Measurements from ENCODE around the gene SSBP3.

Gene SSBP3

DNA sequence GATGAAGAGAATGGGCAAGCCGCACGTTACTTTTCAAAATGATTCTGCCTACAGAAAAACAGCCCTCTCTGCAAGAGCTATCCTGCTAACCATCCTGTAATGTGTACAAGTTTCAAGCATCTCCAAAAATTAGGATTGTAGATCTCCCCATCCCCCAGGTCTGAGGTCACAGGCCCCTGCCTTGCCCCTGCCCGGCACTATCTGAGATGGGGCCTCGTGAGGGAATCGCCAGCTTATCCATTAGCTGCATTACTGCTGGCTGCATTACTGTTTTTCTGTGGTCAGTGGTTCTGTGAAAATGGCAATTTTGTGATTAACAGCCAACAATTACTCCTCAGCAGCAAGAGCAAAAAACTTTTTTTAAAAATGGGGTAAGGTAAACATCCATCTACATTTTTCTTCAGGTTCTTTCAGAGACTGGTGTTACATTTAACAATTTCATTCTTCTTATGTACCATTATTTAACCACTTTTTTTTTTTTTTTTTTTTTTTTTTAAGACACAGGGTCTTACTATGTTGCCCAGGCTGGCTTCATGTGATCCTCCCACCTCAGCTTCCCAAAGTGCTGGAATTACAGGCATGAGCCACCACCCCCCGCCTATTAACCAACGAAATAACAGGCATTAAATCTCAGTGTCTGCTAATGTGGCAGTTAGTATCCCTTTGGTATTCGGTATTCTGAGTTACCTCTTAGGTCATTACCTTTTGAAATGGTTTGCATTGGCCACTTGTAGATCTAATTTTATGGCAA is 122.4 kb downstream of the SSBP3 start:
- DNase-seq (ENCODE audit: low spot score), result no peak

GRCh38 chr1:54282101-54282847 is 123.9 kb downstream of the SSBP3 start:
- no peak for DNase-seq (ENCODE audit: low spot score)

GRCh38 chr1:54280651-54281050 is 125.5 kb downstream of the SSBP3 start:
- DNase-seq (ENCODE audit: low spot score), result no peak

DNA sequence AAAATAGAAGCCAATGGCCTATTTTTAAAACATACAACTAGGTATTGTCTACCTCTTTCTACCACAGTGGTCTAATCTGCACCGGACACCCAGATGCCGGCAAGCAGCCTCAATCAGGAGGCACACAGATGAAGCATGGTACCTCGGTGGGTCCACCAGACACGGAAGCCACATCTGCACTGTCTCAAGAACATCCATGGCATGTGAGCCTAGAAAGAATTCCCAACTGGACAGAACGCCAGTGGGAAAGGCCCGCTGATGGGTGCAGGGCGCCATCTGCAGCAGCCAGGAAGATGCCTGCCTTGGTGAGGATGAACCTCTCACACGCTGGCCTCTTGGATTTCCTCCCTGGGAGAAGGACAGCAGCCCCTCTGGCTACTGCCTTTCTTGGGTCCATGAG is 126.7 kb downstream of the SSBP3 start:
- no peak for DNase-seq (ENCODE audit: low spot score)

DNA sequence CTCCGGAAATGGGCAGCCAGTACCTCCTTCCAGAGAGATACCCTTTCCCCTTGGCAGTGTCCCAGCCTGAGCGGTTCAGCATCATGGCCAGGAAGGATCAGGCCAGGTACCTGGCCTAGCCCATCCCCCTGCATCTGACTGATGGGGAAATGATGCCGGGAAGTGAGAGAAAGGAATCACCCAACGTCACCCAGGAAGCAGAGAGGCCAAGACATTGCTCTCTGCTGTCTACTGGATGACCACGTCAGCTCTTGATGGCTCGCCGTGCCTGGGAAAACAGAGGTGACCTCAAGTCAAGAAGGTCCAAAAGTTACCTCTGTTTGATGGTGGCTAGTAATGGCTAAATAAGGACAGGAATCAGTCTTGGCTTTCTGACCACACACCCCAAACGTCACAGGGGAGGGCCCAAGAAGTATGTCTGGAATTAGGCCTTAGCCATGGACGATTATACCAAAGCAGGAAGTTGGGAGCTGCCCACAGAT is 127.2 kb downstream of the SSBP3 start:
- no peak for DNase-seq (ENCODE audit: low spot score)

DNA sequence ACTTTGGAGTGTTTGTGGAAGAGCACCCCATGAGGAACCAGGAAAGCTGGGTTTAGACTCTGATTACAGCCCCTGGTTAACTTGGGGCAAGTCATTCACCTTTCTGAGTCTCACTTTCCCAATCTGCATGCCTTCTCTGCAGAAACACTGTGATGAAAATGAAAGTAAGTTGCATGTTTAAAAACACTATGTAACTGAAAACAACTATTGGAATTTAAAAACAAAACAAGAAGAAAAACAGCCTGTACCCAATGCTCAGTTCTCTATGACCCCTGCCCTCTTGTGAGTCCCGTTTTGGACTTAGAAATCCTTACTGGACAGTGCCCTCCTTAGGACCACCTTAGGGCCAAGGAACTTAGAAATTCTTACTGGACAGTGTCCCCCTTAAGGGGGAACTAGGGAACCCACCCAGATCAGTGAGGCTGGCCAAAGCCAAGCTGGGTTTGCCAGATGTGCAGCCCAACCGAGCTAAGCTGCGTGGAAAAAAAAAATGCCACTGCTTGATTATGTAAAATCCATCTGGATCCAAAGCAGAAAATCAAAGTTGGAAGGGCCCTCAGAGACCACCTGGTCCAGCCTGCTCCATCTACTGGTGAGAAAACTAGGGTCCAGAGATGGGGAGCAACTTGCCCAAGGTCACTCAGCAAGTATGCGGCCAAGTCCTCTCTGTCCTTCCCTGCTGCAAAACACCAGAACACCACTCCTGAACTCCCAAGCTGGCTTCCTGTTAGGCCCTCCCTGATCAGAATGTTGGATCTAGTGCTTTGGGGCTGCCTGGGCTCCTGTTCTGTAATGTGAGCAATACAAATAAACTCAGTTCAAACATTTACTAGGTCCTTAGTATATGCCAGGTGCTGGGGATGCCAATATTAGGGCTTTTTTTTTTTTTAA is 128.5 kb downstream of the SSBP3 start:
- no peak for DNase-seq (ENCODE audit: low spot score)

GRCh38 chr1:54276617-54277450 is 129.4 kb downstream of the SSBP3 start:
- no peak for DNase-seq (ENCODE audit: low spot score)

- DNase-seq (ENCODE audit: low spot score), result no peak
These were observed 130.8 kb downstream of the SSBP3 start for GRCh38 chr1:54275349-54275748.

GRCh38 chr1:54274881-54275280 is 131.3 kb downstream of the SSBP3 start:
- DNase-seq (ENCODE audit: low spot score), result no peak

DNA sequence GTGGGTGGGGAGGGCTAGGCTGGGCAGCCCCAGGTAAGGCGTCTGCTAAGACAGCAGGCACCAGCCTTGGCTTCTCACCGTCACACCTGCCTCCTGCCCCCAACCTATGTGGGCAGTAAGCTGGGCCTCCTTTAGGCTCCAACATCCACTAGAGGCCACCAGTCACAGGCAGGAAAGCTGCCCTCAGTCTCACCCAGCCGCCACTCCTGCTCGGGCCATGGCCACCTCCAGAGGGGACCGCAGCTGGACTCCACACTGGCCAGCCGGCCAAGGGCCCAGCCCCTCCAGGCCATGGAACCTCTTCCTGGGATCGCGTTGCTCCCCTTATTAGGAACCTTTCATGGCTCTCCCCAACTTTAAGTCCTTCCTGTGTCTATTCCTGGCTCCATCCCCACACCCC is 131.7 kb downstream of the SSBP3 start:
- no peak for DNase-seq (ENCODE audit: low spot score)

- DNase-seq (ENCODE audit: low spot score), result no peak
These were observed 132.4 kb downstream of the SSBP3 start for GRCh38 chr1:54273795-54274163.

GRCh38 chr1:54273092-54273794 is 133.0 kb downstream of the SSBP3 start:
- no peak for DNase-seq (ENCODE audit: low spot score)

GRCh38 chr1:54272772-54273091 is 133.5 kb downstream of the SSBP3 start:
- DNase-seq (ENCODE audit: low spot score), result no peak

DNA sequence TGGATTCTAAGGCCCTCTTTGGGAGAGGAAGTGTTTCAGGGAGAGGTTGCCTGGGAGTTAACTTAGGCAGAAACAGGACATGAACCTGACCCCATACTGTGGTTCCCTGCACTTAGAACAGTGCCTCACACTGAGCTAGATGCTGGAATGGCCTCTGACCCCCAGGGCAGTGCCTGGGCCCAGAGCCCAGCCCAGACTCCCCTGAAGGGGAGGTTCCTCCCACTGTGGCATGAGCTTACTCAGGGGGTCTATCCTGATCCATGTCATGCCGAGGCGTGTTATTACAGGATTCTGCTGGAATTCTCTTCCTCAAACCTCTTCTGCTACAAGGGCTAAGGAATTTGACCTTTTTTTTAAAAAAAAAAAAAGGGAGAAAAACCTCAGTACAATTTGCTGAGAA is 134.1 kb downstream of the SSBP3 start:
- DNase-seq (ENCODE audit: low spot score), result no peak

DNA sequence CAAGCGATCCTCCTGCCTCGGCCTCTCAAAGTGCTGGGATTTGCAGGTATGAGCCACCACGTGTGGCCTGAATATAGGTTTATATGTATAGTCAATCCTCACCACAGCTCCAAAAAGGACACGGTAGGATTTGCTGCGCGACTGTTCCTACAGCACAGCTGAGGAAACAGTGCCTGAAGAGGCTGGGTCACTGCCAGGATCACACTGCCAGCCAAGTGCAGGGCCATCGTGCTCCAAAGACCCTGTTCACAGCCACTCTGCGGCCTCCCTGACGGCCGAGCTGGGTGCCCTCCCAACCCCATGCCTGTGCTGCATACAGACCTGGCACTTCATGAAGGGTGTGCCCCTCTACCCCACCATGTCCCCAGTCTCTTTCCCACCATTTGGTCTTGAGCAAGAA is 134.9 kb downstream of the SSBP3 start:
- DNase-seq (ENCODE audit: low spot score), result no peak

DNA sequence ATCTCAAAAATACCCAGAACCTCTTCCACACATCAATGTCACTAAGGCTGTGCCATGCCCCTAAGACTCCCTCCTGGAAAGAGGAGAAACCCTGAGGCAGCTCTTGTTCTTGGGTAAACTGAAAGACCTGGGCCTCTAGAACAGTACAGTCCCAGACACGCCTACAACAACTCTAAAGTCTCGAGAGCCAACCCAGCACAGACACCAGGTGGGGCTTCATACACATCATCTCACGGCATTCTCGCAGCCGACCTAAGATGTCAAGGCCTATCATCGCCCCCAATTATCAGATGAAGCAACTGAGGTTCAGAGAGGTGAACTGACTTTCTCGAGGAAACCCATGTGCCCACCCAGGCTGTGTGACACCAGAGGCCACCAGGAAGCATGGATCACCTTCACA is 135.7 kb downstream of the SSBP3 start:
- DNase-seq (ENCODE audit: low spot score), result no peak

DNA sequence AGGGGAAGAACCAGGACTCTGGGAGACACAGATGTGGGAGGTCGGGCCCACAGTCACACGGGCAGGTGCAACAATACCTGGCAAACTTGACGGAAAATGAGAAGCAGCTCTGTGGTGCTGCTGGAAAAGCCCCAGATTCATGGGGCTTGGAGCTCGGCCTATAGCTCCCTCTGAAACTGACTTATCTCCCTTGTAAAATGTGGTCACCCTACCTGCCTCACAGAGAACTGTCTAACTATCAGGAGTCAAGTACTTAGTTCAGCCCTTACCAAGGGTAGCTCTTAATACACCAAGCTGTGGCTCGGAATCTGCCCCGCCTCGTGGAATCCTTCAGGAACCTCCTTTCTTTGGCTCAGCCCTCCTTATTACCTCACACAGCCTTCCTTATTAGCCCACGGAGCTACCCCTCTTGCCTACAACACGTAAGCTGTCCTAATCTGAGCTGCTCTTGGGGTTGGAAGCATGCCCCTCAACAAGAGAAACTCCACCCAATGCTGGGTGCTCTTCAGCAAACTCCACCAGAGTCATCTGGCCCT is 137.4 kb downstream of the SSBP3 start:
- DNase-seq (ENCODE audit: low spot score), result no peak

DNA sequence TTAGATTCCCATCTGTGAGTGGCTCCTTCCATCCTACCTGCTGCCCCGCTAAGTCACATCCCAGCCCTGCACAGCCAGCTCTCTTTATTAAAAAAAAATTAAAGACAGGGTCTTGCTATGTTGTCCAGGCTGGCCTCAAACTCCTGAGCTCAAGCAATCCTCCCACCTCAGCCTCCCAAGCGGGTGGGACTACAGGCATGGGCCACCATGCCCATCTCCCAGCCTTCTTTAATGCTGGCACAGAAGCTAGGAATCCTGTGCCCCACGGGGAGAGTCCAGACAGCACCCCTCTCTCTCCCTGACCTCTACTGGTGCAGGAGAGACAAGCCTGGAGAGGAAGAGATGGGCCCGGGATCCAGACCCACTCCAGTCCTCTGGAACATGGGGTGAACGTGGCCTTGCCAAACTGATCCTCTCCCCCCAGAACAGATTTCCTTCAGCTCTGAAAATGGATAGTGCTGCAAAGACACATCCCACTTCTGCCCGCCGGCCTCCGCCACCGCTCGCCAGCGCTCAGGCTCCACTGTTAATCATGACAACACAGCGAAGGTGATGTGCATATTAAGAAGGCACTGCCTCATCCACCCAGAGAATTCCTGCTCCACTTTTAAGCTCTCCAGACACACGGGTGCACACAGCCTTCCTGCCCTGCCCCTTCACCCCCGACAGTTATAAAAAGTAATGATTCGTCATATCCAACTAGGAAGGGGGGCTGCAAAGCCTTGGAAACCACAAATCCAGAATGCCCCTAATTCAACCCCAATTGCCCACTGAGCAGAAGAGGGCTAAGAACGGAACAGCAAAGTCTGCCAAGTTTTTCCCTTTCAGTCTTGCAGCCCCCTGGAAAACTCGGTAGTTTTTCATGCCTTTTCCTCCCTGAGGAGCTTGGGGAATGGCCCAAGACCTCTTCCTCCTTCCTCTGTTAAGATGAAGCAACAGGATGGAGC is 138.1 kb downstream of the SSBP3 start:
- DNase-seq (ENCODE audit: low spot score), result no peak

DNA sequence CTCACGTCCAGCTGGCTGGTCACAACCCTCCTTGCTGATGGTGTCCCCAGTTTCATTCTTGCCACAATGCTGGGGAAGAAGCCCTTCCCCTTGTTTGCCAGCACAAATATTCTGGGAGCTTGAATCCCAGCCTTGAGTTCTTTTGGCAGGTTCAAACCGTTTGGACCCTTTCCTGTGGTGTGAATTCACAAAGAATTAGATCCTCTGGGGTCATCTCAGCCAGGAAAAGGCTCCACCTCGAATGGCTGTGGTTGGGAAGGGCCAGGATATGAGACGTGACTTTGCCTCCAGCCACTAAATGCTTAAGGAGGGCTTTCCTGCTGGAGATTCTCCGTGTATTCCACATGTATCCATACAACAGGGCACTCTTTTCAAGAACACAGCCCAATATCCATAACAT is 139.3 kb downstream of the SSBP3 start:
- no peak for DNase-seq (ENCODE audit: low spot score)

GRCh38 chr1:54266195-54266594 is 140.0 kb downstream of the SSBP3 start:
- no peak for DNase-seq (ENCODE audit: low spot score)

Data from CD4-positive, alpha-beta T cell treated with Interleukin-6 at 100 ng/mL for 8 hours (primary cell).